ENCODE results near the gene TMC7.
"Not testable (repeated sequence)": the region's sequence is repeated elsewhere in the genome, so short reads cannot be mapped to it uniquely, and the experiment has no call there.

Gene TMC7

GRCh38 chr16:18984435-18985005, 786 bp downstream of the TMC7 start:
- DNase-seq = no peak

GRCh38 chr16:18985256-18985655, 1.5 kb downstream of the TMC7 start:
- DNase-seq = not testable (repeated sequence)

- DNase-seq = not testable (repeated sequence)
These were observed 8.0 kb downstream of the TMC7 start for GRCh38 chr16:18991731-18992130.

GRCh38 chr16:18993531-18993930, 9.8 kb downstream of the TMC7 start:
- not testable (repeated sequence) for DNase-seq

GRCh38 chr16:18994181-18994580, 10.4 kb downstream of the TMC7 start:
- not testable (repeated sequence) for DNase-seq

- not testable (repeated sequence) for DNase-seq
These were observed 11.7 kb downstream of the TMC7 start for GRCh38 chr16:18995406-18995805.

- DNase-seq = not testable (repeated sequence)
These were observed 12.8 kb downstream of the TMC7 start for GRCh38 chr16:18996536-18996935.

- not testable (repeated sequence) for DNase-seq
These were observed 13.3 kb downstream of the TMC7 start for GRCh38 chr16:18997001-18997400.

GRCh38 chr16:18999045-18999393, 15.3 kb downstream of the TMC7 start:
- no peak for DNase-seq

GRCh38 chr16:19001788-19002187, 18.1 kb downstream of the TMC7 start:
- DNase-seq = no peak

- no peak for DNase-seq
These were observed 20.2 kb downstream of the TMC7 start for GRCh38 chr16:19003935-19004334.

- no peak for DNase-seq
These were observed 22.1 kb downstream of the TMC7 start for GRCh38 chr16:19005561-19006445.

- no peak for DNase-seq
These were observed 22.9 kb downstream of the TMC7 start for GRCh38 chr16:19006446-19007315.

- no peak for DNase-seq
These were observed 24.8 kb downstream of the TMC7 start for GRCh38 chr16:19008245-19009169.

- DNase-seq = no peak
These were observed 27.5 kb downstream of the TMC7 start for GRCh38 chr16:19011169-19011731.

GRCh38 chr16:19014461-19014860, 30.7 kb downstream of the TMC7 start:
- DNase-seq = no peak

GRCh38 chr16:19017179-19017578, 33.4 kb downstream of the TMC7 start:
- DNase-seq = no peak

GRCh38 chr16:19020689-19021088, 37.0 kb downstream of the TMC7 start:
- no peak for DNase-seq

GRCh38 chr16:19021747-19022146, 38.0 kb downstream of the TMC7 start:
- no peak for DNase-seq

GRCh38 chr16:19027416-19027815, 43.7 kb downstream of the TMC7 start:
- no peak for DNase-seq

- no peak for DNase-seq
These were observed 46.2 kb downstream of the TMC7 start for GRCh38 chr16:19029980-19030379.

GRCh38 chr16:19031738-19032137, 48.0 kb downstream of the TMC7 start:
- no peak for DNase-seq
